DLD1 (cell line): ENCODE measurements around the gene STPG4.
"Not testable (repeated sequence)": the region's sequence is repeated elsewhere in the genome, so short reads cannot be mapped to it uniquely, and the experiment has no call there.

ENCODE experiments used
- in situ Hi-C: cut with HindIII; loops from 2 replicates; pipeline ENCODE4 v1.10.0; 2017; ENCODE audit warnings: low sequenced_read_pairs

Gene STPG4

GRCh38 chr2:47155091-47155876 is at the start of gene STPG4:
Gene STPG4, minus strand, starts transcription at chr2:47155308. Its CDS starts 57 bp downstream, at chr2:47155251.
- in situ Hi-C loops, result no loop called here

DNA sequence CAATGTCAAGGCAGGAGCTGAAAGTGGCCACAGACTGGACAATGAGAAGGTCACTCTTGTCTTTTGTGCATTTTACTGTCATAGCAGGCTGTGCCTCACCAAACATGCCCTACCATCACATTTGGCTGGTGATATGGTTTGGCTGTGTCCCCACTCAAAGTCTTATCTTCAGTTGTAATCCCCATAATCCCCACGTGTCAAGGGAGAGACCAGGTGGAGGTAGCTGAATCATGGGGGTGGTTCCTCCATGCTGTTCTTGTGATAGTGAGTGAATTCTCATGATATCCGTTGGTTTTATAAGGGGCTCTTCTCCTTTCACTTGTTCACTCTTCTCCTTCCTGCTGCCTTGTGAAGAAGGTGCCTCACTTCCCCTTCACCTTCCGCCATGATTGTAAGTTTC is 49.6 kb upstream of the STPG4 start:
- in situ Hi-C loops, result no loop called here

GRCh38 chr2:47203995-47204394 is 48.9 kb upstream of the STPG4 start:
- in situ Hi-C loops, result no loop called here

GRCh38 chr2:47201224-47201623 is 46.1 kb upstream of the STPG4 start:
- in situ Hi-C loops, result no loop called here

GRCh38 chr2:47198985-47199451 is 43.9 kb upstream of the STPG4 start:
- in situ Hi-C loops, result no loop called here

DNA sequence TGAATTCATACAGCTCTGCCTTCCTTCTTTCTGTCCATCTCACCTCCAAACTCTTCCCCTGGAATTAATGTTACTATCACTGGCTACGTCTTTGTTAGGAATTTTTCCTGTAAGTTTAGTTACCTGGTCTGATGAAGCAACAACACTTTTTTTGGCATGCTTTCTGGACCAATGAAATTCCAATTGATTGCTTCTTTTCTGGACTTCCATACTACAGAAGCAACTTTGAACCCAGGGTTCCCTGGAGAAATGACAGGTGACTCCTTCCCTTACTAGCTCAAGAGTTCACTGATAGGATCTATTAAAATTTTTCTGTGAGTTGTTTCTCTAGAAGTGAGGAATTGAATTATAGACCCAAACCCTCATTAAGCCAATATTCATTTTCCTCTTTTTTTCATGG is 41.4 kb upstream of the STPG4 start:
- in situ Hi-C loops, result no loop called here

- in situ Hi-C loops, result no loop called here
Measured at GRCh38 chr2:47196046-47196445, 40.9 kb upstream of the STPG4 start.

- in situ Hi-C loops, result no loop called here
Measured at GRCh38 chr2:47195148-47195547, 40.0 kb upstream of the STPG4 start.

DNA sequence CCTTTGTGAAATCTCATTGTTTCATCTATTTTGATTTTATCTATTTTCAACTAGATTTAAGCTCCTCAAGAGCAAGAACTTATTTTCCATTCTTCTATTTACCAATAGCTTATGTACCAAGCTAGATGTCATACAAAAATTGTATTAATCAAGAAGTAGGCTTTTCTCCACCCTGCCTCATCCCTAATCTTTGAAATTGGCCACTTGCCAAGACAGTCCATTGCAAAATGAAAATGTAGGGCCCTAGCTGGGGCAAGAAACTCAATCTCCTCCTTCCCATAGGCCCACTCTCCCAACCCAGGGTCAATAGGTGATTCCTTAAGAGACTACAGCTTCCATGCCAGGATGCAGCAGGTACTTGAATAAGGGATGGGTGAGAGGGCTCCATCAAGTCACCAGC is 39.3 kb upstream of the STPG4 start:
- in situ Hi-C loops, result no loop called here

- in situ Hi-C loops, result no loop called here
Measured at GRCh38 chr2:47193607-47194006, 38.5 kb upstream of the STPG4 start.

DNA sequence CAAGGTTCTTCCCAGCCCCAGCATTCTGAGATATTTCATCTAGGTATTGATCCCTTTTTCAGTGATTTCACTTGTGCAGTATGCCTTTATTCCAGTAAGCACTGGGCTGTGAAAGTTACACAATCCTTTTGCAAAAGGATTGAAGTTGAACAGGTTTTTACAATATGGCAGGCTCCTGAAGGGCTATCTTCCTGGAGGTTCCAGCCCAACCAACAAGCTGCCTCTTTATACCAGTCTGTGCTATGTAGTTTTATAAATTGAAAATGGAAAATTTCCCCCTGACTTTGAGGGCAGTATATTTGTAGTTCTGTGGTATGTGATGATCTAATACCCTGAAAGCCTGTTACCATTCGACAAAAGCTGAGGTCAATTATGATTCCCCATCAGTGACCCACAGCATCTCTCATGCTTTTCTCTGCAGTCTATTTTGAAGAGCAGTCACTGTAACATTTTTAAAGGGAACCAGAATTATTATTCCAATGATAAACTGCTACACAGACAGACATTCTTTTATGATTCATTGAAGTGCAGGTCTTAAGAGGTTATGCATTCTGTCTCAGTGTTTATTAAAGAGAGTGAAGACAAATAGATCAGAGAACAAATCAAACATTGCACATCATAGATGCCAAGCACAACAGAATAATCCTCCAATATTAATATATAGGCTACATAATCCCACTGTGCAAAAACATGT is 35.2 kb upstream of the STPG4 start:
- in situ Hi-C loops, result no loop called here

- in situ Hi-C loops, result no loop called here
Measured at GRCh38 chr2:47189635-47190034, 34.5 kb upstream of the STPG4 start.

GRCh38 chr2:47187069-47187468 is 32.0 kb upstream of the STPG4 start:
- in situ Hi-C loops, result no loop called here

DNA sequence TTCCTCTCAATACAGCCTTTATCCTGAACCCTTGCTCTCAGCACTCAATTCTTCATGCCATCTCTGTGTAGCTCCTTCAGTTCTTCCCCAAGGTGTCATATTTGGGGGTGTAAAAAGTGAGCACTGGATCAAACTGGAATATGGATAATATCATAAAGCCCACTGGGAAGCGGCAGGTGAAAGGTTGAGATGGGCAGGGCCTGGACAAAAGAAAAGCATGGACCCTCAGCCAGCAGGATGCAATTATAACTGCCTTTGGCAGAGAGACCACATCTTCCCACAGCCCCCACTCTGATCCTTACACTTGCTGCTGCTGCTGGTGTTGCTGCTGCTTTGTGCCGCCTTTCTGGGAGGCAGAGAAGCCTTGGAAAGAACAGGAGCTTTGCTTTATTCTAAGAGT is 31.2 kb upstream of the STPG4 start:
- in situ Hi-C loops, result no loop called here

DNA sequence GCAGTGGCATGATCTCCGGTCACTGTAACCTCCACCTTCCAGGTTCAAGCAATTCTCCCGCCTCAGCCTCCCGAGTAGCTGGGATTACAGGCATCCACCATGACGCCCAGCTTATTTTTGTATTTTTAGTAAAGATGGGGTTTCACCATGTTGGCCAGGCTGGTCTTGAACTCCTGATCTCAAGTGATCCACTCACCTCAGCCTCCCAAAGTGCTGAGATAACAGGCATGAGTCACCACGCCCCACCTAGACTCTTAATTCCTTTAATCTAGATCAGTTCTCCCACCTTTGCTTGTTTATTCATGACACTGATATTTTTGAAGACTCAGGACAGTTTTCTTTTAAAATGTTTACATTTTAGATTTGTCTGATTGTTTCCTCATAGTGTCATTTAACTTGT is 30.0 kb upstream of the STPG4 start:
- in situ Hi-C loops, result not testable (repeated sequence)

DNA sequence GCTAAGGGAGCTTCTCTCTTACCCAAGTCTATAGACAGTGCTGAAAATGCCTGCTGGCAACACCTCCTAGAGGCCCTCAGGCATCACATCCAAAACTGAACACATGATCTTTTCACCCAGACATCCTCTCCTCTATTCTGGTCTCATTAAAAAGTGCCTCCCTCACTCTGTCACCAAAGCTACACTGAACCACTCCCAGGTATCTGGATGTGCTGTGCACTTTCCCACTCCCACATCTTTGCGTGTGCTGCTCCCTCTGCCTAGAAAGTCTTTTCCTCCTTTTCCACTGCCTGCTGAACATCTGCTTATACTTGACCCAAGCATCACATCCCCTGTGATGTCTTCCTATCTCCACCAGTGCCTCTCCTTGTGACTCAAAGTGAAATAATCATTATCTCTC is 26.1 kb upstream of the STPG4 start:
- in situ Hi-C loops, result no loop called here

GRCh38 chr2:47180531-47180930 is 25.4 kb upstream of the STPG4 start:
- in situ Hi-C loops, result no loop called here

DNA sequence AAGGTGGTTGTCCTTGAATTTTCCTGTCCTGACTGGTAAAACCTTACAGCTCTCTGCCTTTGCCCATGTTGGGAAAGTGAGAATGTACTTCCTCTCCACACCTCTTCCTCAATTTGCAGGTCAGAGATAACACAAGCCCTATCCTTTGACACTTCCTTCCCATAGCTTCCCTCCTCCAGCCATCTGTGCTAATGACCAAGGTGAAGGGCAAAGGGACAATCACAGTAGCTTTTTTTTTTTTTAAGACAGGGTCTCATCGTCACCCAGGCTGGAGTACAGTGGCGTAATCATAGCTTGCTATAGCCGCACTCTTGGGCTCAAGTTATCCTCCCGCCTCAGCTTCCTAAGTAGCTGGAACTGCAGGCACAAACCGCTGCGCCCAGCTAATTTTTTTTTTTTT is 24.3 kb upstream of the STPG4 start:
- in situ Hi-C loops, result no loop called here

DNA sequence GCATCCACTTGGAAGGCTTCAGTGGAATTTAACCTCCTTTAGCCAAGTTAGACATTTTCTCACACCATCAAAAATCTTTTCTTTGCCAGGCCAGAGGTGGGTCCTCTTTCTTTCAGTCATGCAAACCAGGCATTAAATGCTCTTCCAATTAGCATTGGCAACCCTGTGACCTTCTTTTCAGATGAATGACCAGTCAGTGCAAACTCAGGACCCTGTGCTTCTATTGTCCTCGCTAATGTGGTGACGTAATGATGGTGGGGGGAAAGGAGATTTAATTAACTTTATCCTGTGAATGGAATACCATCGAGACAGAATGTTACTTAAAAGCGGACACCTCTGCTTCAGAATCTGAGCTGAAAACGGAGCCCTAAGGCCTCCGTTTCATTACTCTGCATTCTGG is 23.2 kb upstream of the STPG4 start:
- in situ Hi-C loops, result no loop called here

GRCh38 chr2:47177043-47177565 is 22.0 kb upstream of the STPG4 start:
- in situ Hi-C loops, result no loop called here

DNA sequence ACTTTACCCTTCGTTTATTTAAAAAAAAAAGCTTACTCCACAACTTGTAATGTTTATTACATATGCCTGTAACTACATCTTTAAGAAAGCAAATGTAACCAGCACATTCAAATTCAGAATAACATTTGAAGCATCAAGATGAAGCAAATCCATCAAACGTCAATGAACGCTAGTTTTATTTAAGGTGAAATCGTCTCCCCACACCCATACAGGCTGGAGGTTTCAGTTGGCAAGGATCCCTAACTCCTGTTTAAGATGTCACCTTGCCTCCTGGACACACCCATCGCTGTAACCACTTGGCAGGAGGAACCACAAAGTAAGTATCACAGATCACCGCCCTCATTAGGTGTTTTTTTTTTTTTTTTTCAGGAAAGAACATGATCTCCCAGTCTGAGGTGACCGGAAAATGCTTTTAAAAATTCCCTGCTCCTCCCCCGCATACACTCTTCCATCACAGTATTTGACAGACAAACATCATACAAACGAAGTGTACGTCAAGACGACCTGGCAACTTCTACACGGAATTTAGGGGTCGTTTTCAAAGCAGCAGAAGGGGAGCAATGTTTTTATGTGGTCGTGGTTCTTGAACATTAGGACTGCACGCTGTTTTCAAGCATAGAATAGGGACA is 19.7 kb upstream of the STPG4 start:
- in situ Hi-C loops, result no loop called here
